Keratinocyte (primary cell): ENCODE measurements around the gene HDAC8. TPM values are rescaled to one million over a fixed set of nuclear protein-coding genes. Genes with fewer than 3 reads are reported as not detected.

Experiments
- DNase-seq: peaks from one replicate; pipeline ENCODE4 v3.0.0-alpha.2; 2011; ENCODE audit warnings: low read depth, missing footprints, low spot score
- FAIRE-seq: peaks from 2 replicates; lab custom pipeline; 2011; peaks lifted over from hg19 to GRCh38; lab: Jason Lieb, UNC
- H2AFZ ChIP-seq: 2 replicates; pipeline ENCODE4 v1.6.0; 2012; ENCODE audit warnings: low read length, control low read depth, inconsistent platforms; ENCODE audit not compliant: control insufficient read depth
- H3K27ac ChIP-seq: 2 replicates; pipeline ENCODE4 v1.5.1; 2011; ENCODE audit warnings: low read length; ENCODE audit not compliant: control insufficient read depth, insufficient read depth
- H3K27me3 ChIP-seq: 3 replicates; pipeline ENCODE4 v1.6.0; 2011; ENCODE audit warnings: low read length; ENCODE audit not compliant: control insufficient read depth, insufficient read depth; ENCODE audit errors: extremely low read depth
- H3K36me3 ChIP-seq, 2 experiments: 2 replicates in 1 of 2; 3 replicates in 1 of 2; pipeline ENCODE4 v1.5.1; 2011; ENCODE audit warnings: low read length in 2 of 2, mild to moderate bottlenecking in 1 of 2; ENCODE audit not compliant: control insufficient read depth in 2 of 2, insufficient read depth in 2 of 2; ENCODE audit errors: extremely low read depth in 1 of 2
- H3K4me1 ChIP-seq: 3 replicates; pipeline ENCODE4 v1.5.1; 2011; ENCODE audit warnings: low read length; ENCODE audit not compliant: control insufficient read depth, insufficient read depth; ENCODE audit errors: extremely low read depth
- H3K4me2 ChIP-seq: 3 replicates; pipeline ENCODE4 v1.6.0; 2011; ENCODE audit warnings: low read depth, low read length; ENCODE audit not compliant: control insufficient read depth, insufficient read depth; ENCODE audit errors: extremely low read depth
- H3K4me3 ChIP-seq, 3 experiments: fragments of 200-600 bp in 1 of 3; sonication (generic) in 1 of 3; 2 replicates in 2 of 3; 3 replicates in 1 of 3; pipeline ENCODE4 v1.5.1; 2011 to 2016; ENCODE audit warnings: low read length in 3 of 3, mild to moderate bottlenecking in 3 of 3, control low read depth in 2 of 3, inconsistent platforms in 1 of 3, low read depth in 1 of 3, mixed read lengths in 1 of 3, mixed run types in 1 of 3, moderate library complexity in 1 of 3; ENCODE audit not compliant: control insufficient read depth in 2 of 3, insufficient read depth in 2 of 3; ENCODE audit errors: extremely low read depth in 1 of 3
- H3K79me2 ChIP-seq: 2 replicates; pipeline ENCODE4 v1.6.0; 2012; ENCODE audit warnings: low read length; ENCODE audit not compliant: control insufficient read depth, insufficient read depth
- H3K9ac ChIP-seq: 3 replicates; pipeline ENCODE4 v1.6.0; 2011; ENCODE audit warnings: low read length; ENCODE audit not compliant: control insufficient read depth, insufficient read depth; ENCODE audit errors: extremely low read depth
- H3K9me1 ChIP-seq: 3 replicates; pipeline ENCODE4 v1.6.0; 2011; ENCODE audit warnings: low read length; ENCODE audit not compliant: control insufficient read depth, insufficient read depth; ENCODE audit errors: extremely low read depth
- H3K9me3 ChIP-seq: 2 replicates; pipeline ENCODE4 v1.5.1; 2012; ENCODE audit warnings: low read depth, low read length; ENCODE audit not compliant: control insufficient read depth
- H4K20me1 ChIP-seq: 3 replicates; pipeline ENCODE4 v1.6.0; 2011; ENCODE audit warnings: low read length; ENCODE audit not compliant: control insufficient read depth, insufficient read depth; ENCODE audit errors: extremely low read depth
- EZH2 ChIP-seq: IDR thresholded peaks from one replicate; pipeline ENCODE4 v1.6.1; 2012; ENCODE audit warnings: inconsistent platforms, mild to moderate bottlenecking, low read length, moderate library complexity
- dilution Hi-C: fragments of 300-500 bp; cut with MboI; formaldehyde crosslinking; loops from one replicate; pipeline ENCODE4 v1.7.0; 2020; ENCODE audit warnings: low sequenced_read_pairs; ENCODE audit not compliant: extremely low pct_ligation_motif_present
- polyA plus RNA-seq, 5 experiments: library from polyadenylated mRNA; depleted of rRNA in 3 of 5; stranded (reverse) in 3 of 5; stranded (forward) in 1 of 5; unstranded in 1 of 5; fragments of >200 nt; gene quantifications; 1 replicate in 1 of 5; 2 replicates in 3 of 5; 3 replicates in 1 of 5; pipeline versions ENCODE4 v1.2.1 to v1.2.3, GENCODE V29; 2011 to 2012; ENCODE audit warnings: missing spikeins in 2 of 5, low read depth in 1 of 5, low replicate concordance in 1 of 5
- TF ChIP-seq, protein P1 (sequence below), 3 experiments: IDR thresholded peaks in 1 of 3; conservative IDR thresholded peaks in 1 of 3; optimal IDR thresholded peaks in 1 of 3; 2 replicates in 2 of 3; 3 replicates in 1 of 3; pipeline versions ENCODE3 to v1.5.1; 2011; ENCODE audit warnings: low read length in 3 of 3, mild to moderate bottlenecking in 3 of 3, moderate library complexity in 2 of 3, control low read depth in 1 of 3, inconsistent platforms in 1 of 3; ENCODE audit not compliant: insufficient read depth in 2 of 3; ENCODE audit errors: extremely low read depth in 1 of 3

HDAC8 gene
- polyA plus RNA-seq, 1 donor (not counting 4 experiments of a cell fraction or from before 2014, with no cell fraction given) = 27.3 TPM

DNA sequence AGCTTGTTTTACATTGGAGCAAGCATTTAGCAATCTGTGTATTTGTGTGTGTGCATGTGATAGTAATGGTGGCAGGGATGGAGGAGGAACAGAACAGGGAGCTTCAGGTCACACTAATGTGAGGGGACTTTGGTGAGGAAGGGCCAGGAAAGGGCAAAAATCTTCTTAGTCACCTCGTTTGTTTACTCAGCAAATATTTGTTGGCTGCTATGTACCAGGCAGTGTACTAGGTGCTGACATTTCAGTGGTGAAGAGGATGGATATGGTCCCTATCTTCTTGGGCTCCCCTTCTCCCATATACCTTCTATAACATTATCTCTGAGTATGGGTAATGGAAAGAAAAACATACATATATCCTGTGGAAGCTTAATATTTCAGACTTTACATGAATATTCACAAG, 48.5 kb upstream of the HDAC8 start:
- Histone ChIP-seq H2AFZ (no peak overlapping the region), H3K36me3 (no peaks in the 10 kb centered on the region), H3K4me1 (peaks cover 32% of the 10 kb centered on the region), H3K9me1 (no peaks in the 10 kb centered on the region), H3K27ac (peak overlapping the region; percentile 64), H3K79me2 (no peaks in the 10 kb centered on the region), H3K9me3 (no peaks in the 10 kb centered on the region), H3K4me2 (peak overlapping the region; percentile 71), H3K27me3 (peaks cover 3% of the 10 kb centered on the region), H3K9ac (peak overlapping the region; percentile 0), H4K20me1 (no peaks in the 10 kb centered on the region), H3K4me3 (no peak overlapping the region)
- dilution Hi-C loops = no loop called here
- DNase-seq (no peak), FAIRE-seq (peak; percentile 55)
- TF ChIP-seq, protein P1, sequence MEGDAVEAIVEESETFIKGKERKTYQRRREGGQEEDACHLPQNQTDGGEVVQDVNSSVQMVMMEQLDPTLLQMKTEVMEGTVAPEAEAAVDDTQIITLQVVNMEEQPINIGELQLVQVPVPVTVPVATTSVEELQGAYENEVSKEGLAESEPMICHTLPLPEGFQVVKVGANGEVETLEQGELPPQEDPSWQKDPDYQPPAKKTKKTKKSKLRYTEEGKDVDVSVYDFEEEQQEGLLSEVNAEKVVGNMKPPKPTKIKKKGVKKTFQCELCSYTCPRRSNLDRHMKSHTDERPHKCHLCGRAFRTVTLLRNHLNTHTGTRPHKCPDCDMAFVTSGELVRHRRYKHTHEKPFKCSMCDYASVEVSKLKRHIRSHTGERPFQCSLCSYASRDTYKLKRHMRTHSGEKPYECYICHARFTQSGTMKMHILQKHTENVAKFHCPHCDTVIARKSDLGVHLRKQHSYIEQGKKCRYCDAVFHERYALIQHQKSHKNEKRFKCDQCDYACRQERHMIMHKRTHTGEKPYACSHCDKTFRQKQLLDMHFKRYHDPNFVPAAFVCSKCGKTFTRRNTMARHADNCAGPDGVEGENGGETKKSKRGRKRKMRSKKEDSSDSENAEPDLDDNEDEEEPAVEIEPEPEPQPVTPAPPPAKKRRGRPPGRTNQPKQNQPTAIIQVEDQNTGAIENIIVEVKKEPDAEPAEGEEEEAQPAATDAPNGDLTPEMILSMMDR (optimal IDR thresholded peaks at IDR 0.05 in 1 of 3, IDR thresholded peaks at IDR 0.05 in 1 of 3, conservative IDR thresholded peaks at IDR 0.05 in 1 of 3; ENCODE audit: extremely low read depth in 1 of 3, insufficient read depth in 2 of 3, low read length in 3 of 3) = no peak
- TF ChIP-seq EZH2 = no peak

DNA sequence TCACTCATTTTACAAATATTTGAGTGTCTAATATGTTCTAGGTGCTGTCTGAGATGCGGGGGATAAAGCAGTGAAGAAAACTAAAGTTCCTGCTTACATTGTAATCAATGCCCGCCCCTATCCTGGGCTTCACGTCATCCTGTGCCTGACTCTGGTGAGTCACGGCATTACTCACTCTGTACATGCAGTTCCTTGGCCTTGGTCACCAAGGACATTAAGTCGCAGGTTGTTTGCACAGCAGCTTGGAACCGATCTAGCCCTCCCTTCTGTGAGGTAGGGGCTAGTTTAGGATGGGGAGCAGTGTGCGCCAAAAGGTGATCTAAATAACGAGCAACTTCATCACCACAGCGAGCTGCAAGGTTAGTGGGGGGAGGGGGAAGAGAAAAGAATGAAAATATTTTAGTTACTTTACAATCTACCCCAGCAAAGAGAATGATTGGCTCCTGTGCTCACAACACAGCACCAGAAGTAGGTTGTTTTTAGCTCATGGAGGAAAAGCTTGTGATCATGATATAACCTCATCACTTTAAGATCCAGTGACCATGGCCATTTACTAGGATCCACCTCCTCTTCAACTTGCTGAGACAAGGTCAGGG, 48.0 kb upstream of the HDAC8 start:
- Histone ChIP-seq H3K27me3 (peaks cover 3% of the 10 kb centered on the region), H3K9ac (peak overlapping the region; percentile 33), H3K4me1 (peaks cover 32% of the 10 kb centered on the region), H3K4me3 (no peak overlapping the region), H4K20me1 (no peaks in the 10 kb centered on the region), H3K9me3 (no peaks in the 10 kb centered on the region), H3K36me3 (no peaks in the 10 kb centered on the region), H3K79me2 (no peaks in the 10 kb centered on the region), H3K4me2 (peak overlapping the region; percentile 71), H3K9me1 (no peaks in the 10 kb centered on the region), H2AFZ (peak overlapping the region; percentile 64), H3K27ac (peak overlapping the region; percentile 64)
- FAIRE-seq (peak; percentile 89), DNase-seq (peak; percentile 45)
- no peak for TF ChIP-seq EZH2
- TF ChIP-seq, protein P1 (optimal IDR thresholded peaks at IDR 0.05 in 1 of 3, IDR thresholded peaks at IDR 0.05 in 1 of 3, conservative IDR thresholded peaks at IDR 0.05 in 1 of 3; ENCODE audit: extremely low read depth in 1 of 3, insufficient read depth in 2 of 3, low read length in 3 of 3) = no peak
- dilution Hi-C loops = no loop called here
